ENCODE data around the gene CCHCR1.

- TF ChIP-seq CTCF (IDR thresholded peaks at IDR 0.05) (no peak), EP300 (IDR thresholded peaks at IDR 0.05) (no peak), POLR2A (IDR thresholded peaks at IDR 0.05) (no peak)
These were observed 44.9 kb upstream of the CCHCR1 start for GRCh38 chr6:31202259-31203166.
